ENCODE results near the gene PHF21B. TPM values are rescaled to one million over a fixed set of nuclear protein-coding genes. Genes with fewer than 3 reads are reported as not detected.

PHF21B gene
- total and polyA plus RNA-seq, 2 donors (not counting 3 experiments of a cell fraction or from before 2014, with no cell fraction given) = not detected

GRCh38 chr22:44909241-44909640 lies 100.6 kb downstream of the PHF21B start:
- Histone ChIP-seq H3K36me3 (ENCODE audit: control insufficient read depth in 2 of 2, extremely low read depth in 1 of 2, insufficient read depth in 2 of 2, low read length in 2 of 2) (no peaks in the 10 kb centered on the region), H3K4me3 (replicated peaks in 1 of 3; ENCODE audit: insufficient read depth in 1 of 3, low read depth in 1 of 3, low read length in 3 of 3) (no peak overlapping the region), H3K79me2 (ENCODE audit: control insufficient read depth, insufficient read depth, low read length) (no peaks in the 10 kb centered on the region), H3K9me1 (replicated peaks; ENCODE audit: control insufficient read depth, extremely low read depth, insufficient read depth, low read length) (no peaks in the 10 kb centered on the region), H3K4me2 (ENCODE audit: insufficient read depth, low read length) (no peak overlapping the region), H3K27me3 (ENCODE audit: control insufficient read depth in 2 of 2, insufficient read depth in 2 of 2, low read length in 2 of 2) (no peaks in the 10 kb centered on the region), H3K27ac (ENCODE audit: insufficient read depth, low read depth, low read length) (no peak overlapping the region), H3K9me3 (replicated peaks; ENCODE audit: control insufficient read depth, insufficient read depth, low read length) (no peaks in the 10 kb centered on the region), H4K20me1 (replicated peaks; ENCODE audit: control insufficient read depth, extremely low read depth, insufficient read depth, low read length) (no peaks in the 10 kb centered on the region), H2AFZ (ENCODE audit: low read depth, low read length) (no peak overlapping the region), H3K4me1 (ENCODE audit: control insufficient read depth, extremely low read depth, insufficient read depth, low read length) (no peaks in the 10 kb centered on the region), H3K9ac (replicated peaks; ENCODE audit: extremely low read depth, insufficient read depth, low read length) (no peak overlapping the region)
- intact Hi-C loops (cut with micrococcal nuclease) = no loop called here
- dilution Hi-C loops (cut with MboI; ENCODE audit: extremely low pct_ligation_motif_present, low sequenced_read_pairs) = no loop called here
- ChIA-PET POLR2A (no interaction called here), CTCF (no interaction called here)
- TF ChIP-seq MYC (IDR thresholded peaks at IDR 0.05; ENCODE audit: low read depth, low read length) (no peak), POLR2A (IDR thresholded peaks at IDR 0.05; ENCODE audit: low read depth, low read length) (no peak), MAX (IDR thresholded peaks at IDR 0.05; ENCODE audit: insufficient read depth, insufficient read length) (no peak), GATA2 (IDR thresholded peaks at IDR 0.05; ENCODE audit: insufficient read depth, insufficient read length, low read depth, low read length) (no peak), POLR2AphosphoS5 (IDR thresholded peaks at IDR 0.05; ENCODE audit: insufficient read depth, low read depth, low read length) (no peak), EZH2 (IDR thresholded peaks at IDR 0.05; ENCODE audit: borderline replicate concordance, low read depth, low read length, severe bottlenecking) (no peak), CTCF (IDR thresholded peaks at IDR 0.05; ENCODE audit: extremely low read depth in 1 of 2, insufficient read depth in 1 of 2, low read depth in 1 of 2, low read length in 2 of 2) (no peak), FOS (IDR thresholded peaks at IDR 0.05; ENCODE audit: borderline replicate concordance, insufficient read depth, low read length) (no peak), JUN (IDR thresholded peaks at IDR 0.05; ENCODE audit: borderline replicate concordance, insufficient read depth, insufficient read length, low read depth) (no peak)
- DNase-seq (ENCODE audit: low read depth, low spot score) (no peak), FAIRE-seq (no peak)
- BruUV-seq (replicated peaks) = no TSS peak
